T-cell (primary cell): ENCODE measurements around the gene CPPED1. TPM values are rescaled to one million over a fixed set of nuclear protein-coding genes. Genes with fewer than 3 reads are reported as not detected.

Source experiments
- ATAC-seq, 4 experiments: fragments of 200-7000 bp in 3 of 4; fragments of 150-1000 bp in 1 of 4; cut with Tn5 transposase; replicated peaks in 1 of 4; 1 replicate in 3 of 4; 2 replicates in 1 of 4; pipeline ENCODE4 v1.10.0; 2021; ENCODE audit warnings: moderate library complexity in 3 of 4, mild to moderate bottlenecking in 2 of 4, moderate number of reproducible peaks in 1 of 4
- CTCF ChIA-PET, 2 donors: fragments of 300-600 bp; sonication (Branson Sonifier 250); formaldehyde crosslinking; loops; one replicate each; lab custom pipeline; 2022; ENCODE audit warnings: antibody characterized with exemption in 2 of 2; lab: Charles Lee
- POLR2A ChIA-PET, 2 donors: fragments of 300-600 bp; sonication (Branson Sonifier 250); formaldehyde crosslinking; loops; one replicate each; lab custom pipeline; 2022; ENCODE audit warnings: antibody characterized with exemption in 2 of 2; lab: Charles Lee
- DNase-seq, 35 experiments: peaks; one replicate each; pipeline versions ENCODE4 v3.0.0 to v3.0.0-alpha.2; 2013 to 2023
- H3K27ac ChIP-seq: one replicate; pipeline ENCODE4 v1.5.1; 2013; ENCODE audit warnings: low read length
- H3K27me3 ChIP-seq, 2 experiments: replicated peaks in 1 of 2; 1 replicate in 1 of 2; 2 replicates in 1 of 2; pipeline versions ENCODE4 v1.6.1 to v1.7.0; 2013; ENCODE audit warnings: low read length in 1 of 2, mixed read lengths in 1 of 2; ENCODE audit not compliant: control insufficient read depth in 2 of 2, insufficient read depth in 2 of 2; ENCODE audit errors: extremely low read depth in 1 of 2
- H3K36me3 ChIP-seq, 2 donors: 1 replicate in 1 of 2; 2 replicates in 1 of 2; pipeline versions ENCODE4 v1.6.1 to v1.7.0; 2013; ENCODE audit warnings: low read length in 1 of 2; ENCODE audit not compliant: control insufficient read depth in 2 of 2, insufficient read depth in 1 of 2; ENCODE audit errors: extremely low read depth in 1 of 2
- H3K4me1 ChIP-seq, 2 experiments: 1 replicate in 1 of 2; 2 replicates in 1 of 2; pipeline versions ENCODE4 v1.6.1 to v1.7.0; 2013; ENCODE audit warnings: low read length in 2 of 2, mixed read lengths in 1 of 2; ENCODE audit not compliant: insufficient read depth in 2 of 2, control insufficient read depth in 1 of 2; ENCODE audit errors: extremely low read depth in 1 of 2
- H3K4me3 ChIP-seq, 2 donors: 1 replicate in 1 of 2; 2 replicates in 1 of 2; pipeline versions ENCODE4 v1.5.1 to v1.7.0; 2013; ENCODE audit warnings: mild to moderate bottlenecking in 2 of 2, low read length in 1 of 2, moderate library complexity in 1 of 2; ENCODE audit not compliant: control insufficient read depth in 1 of 2; ENCODE audit errors: extremely low read depth in 1 of 2
- H3K9me3 ChIP-seq: 2 replicates; pipeline ENCODE4 v1.7.0; 2013
- H3K27ac Mint-ChIP-seq, 2 donors: one replicate each; pipeline ENCODE4 v1.8.0; 2020 to 2021; ENCODE audit warnings: mild to moderate bottlenecking in 2 of 2, mixed read lengths in 2 of 2
- H3K27me3 Mint-ChIP-seq, 2 donors: one replicate each; pipeline ENCODE4 v1.8.0; 2021 to 2022; ENCODE audit warnings: mixed read lengths in 2 of 2
- H3K36me3 Mint-ChIP-seq: one replicate; pipeline ENCODE4 v1.8.0; 2021; ENCODE audit warnings: mixed read lengths
- H3K4me1 Mint-ChIP-seq, 3 donors: one replicate each; pipeline ENCODE4 v1.8.0; 2020 to 2022; ENCODE audit warnings: mixed read lengths in 3 of 3, mild to moderate bottlenecking in 1 of 3
- H3K4me3 Mint-ChIP-seq, 3 donors: one replicate each; pipeline ENCODE4 v1.8.0; 2020 to 2022; ENCODE audit warnings: mild to moderate bottlenecking in 3 of 3, mixed read lengths in 3 of 3, moderate library complexity in 3 of 3
- H3K9me3 Mint-ChIP-seq, 3 donors: one replicate each; pipeline ENCODE4 v1.8.0; 2020 to 2022; ENCODE audit warnings: mixed read lengths in 3 of 3
- WGBS: methylation state at CpG from one replicate; pipeline ENCODE4 v1.1.5; 2013; ENCODE audit warnings: missing lambda C conversion rate; ENCODE audit not compliant: insufficient coverage; 5-methylcytosine and 5-hydroxymethylcytosine counted together
- total RNA-seq, 35 experiments: library from RNA in 6 of 35; stranded (reverse) in 6 of 35; fragments of 120-200 nt in 1 of 35; gene quantifications; one replicate each; pipeline versions ENCODE4 v1.2.1 to v1.2.4 and lab custom pipeline; 2013 to 2026

CPPED1 gene
- total RNA-seq, 5 donors from 2014 or later (not counting 1 experiment from before 2014, with no cell fraction given): 2.9 to 9.2 (median 7.5) TPM

DNA sequence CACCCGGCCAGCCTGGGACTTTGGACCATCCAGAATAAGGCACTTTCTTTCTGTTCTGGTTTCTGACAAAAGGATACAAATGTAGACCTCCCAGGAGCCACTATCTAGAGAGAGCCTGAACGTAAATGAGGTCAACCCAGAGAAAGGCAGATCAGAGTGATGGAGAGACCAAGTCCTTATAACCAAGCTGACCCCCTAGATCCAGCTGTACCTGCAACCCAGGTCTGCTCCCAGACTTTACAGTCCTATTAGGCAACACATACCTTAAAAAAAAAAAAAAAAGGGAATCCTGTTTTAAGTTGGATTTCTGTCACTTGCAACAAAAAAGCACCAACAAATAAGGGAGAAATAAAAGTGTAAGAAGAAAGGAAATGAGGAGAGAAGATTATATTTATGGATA is 23.2 kb downstream of the CPPED1 start:
- Mint-ChIP-seq H3K4me3 (no peak overlapping the region), H3K27me3 (no peaks in the 10 kb centered on the region), H3K27ac (no peak overlapping the region), H3K36me3 (peaks cover 43% of the 10 kb centered on the region), H3K9me3 (peaks cover 0 to 8% (median 3%) of the 10 kb centered on the region in 3 donors), H3K4me1 (peaks cover 0 to 7% (median 6%) of the 10 kb centered on the region in 3 donors)
- no peak overlapping the region for H3K27ac ChIP-seq
- no peaks in the 10 kb centered on the region for H3K27me3 ChIP-seq
- peaks cover 0 to under 1% of the 10 kb centered on the region in 2 donors for H3K36me3 ChIP-seq
- ATAC-seq: no peak
- ChIA-PET CTCF (no interaction called here), POLR2A (no interaction called here)
- H3K4me3 ChIP-seq: no peak overlapping the region
- no peak for DNase-seq
- H3K4me1 ChIP-seq: peaks cover 0 to 6% of the 10 kb centered on the region in 2 experiments
- WGBS: 100% methylated on average over 1 of the region's 2 CpGs
- H3K9me3 ChIP-seq: no peaks in the 10 kb centered on the region

DNA sequence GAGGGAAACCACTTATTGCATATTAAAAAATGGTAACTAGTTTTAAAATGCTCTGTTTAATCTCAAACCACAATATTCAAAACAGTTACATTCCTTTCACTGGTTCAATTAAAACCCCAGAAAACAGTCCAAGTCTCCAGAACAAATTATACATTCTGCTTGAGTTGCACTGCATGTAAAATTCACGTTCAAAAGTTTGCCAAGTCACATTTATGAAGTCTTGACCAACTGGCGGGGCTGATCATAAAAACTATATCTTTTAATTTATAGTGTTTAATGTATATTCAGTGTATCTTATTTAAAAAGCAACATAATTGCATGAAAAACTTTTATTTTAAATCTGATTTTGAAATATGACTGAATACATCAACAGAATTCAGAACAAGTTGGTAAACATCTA is 25.0 kb downstream of the CPPED1 start:
- Mint-ChIP-seq H3K4me3 (no peak overlapping the region), H3K9me3 (peaks cover 0 to 3% (median 3%) of the 10 kb centered on the region in 3 donors), H3K36me3 (peaks cover 49% of the 10 kb centered on the region), H3K27me3 (no peaks in the 10 kb centered on the region), H3K4me1 (peaks cover 0 to 7% (median 6%) of the 10 kb centered on the region in 3 donors), H3K27ac (no peak overlapping the region)
- Histone ChIP-seq H3K4me1 (peaks cover 0 to 6% of the 10 kb centered on the region in 2 experiments), H3K4me3 (no peak overlapping the region), H3K27me3 (no peaks in the 10 kb centered on the region), H3K9me3 (no peaks in the 10 kb centered on the region), H3K27ac (no peak overlapping the region), H3K36me3 (peaks cover 0 to 4% of the 10 kb centered on the region in 2 donors)
- no CpG with 5 or more reads among the region's 2 CpGs for WGBS
- ChIA-PET POLR2A (no interaction called here), CTCF (interaction anchor here in 1 of 2 donors (0.7 kb wide), 1 partner anchor 633 kb away, joined by 3 read pairs; no protein-coding TSS in a partner anchor)
- DNase-seq (no peak), ATAC-seq (no peak)

DNA sequence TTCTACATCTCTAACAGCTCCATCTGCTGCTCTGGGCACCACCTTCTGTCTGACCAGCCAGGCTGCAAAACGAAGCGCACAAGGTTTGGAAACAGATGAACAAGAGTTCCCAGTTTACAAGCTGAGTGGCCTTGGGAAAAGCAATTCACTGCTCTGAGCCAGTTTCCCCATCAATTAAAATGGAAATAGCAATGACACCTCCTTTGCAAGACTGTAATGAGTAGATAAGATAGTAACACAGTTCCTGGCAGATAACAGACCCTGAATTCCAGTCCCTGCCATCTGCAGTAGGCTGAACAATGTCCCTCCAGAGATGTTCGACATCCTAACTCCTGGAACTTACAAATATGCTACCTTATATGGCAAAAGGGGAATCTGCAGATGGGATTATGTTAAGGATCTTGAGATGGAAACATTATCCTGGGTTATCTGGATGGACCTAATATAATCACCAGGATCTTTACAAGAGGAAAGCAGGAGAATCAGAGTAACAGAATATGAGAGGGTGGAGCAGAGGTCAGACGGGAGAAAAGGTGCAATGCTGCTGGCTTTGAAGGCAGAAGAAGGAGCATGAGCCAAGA is 27.9 kb downstream of the CPPED1 start:
- POLR2A ChIA-PET: no interaction called here
- H3K36me3 Mint-ChIP-seq: peaks cover 42% of the 10 kb centered on the region

DNA sequence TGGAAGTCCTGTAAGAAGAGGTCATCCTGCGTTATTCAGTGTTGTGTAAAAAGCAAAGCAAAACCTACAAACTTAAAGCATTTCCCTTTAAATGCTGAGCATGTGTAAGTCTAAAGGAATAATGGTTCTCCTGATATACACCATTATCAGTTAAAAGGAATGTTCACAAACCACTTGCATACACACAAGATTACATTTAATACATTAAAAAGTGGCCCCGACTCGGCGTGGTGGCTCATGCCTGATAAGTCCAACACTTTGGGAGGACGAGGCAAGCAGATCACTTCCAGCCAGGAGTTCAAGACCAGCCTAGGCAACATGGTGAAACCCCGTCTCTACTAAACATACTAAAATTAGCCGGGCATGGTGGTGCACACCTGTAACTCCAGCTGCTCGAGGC is 30.5 kb downstream of the CPPED1 start:
- 80% methylated on average over 1 of the region's 8 CpGs for WGBS

More for the DNA sequence above, 27.9 kb downstream of the CPPED1 start:
- no peak overlapping the region for H3K4me3 ChIP-seq
- no peaks in the 10 kb centered on the region for H3K4me1 Mint-ChIP-seq
- H3K36me3 ChIP-seq: peaks cover 0 to 4% of the 10 kb centered on the region in 2 donors
- no peak overlapping the region for H3K27ac ChIP-seq
- no peaks in the 10 kb centered on the region for H3K27me3 Mint-ChIP-seq
- H3K27me3 ChIP-seq: no peaks in the 10 kb centered on the region
- 91% methylated on average over 1 of the region's 4 CpGs for WGBS
- no peak for DNase-seq
- CTCF ChIA-PET: no interaction called here
- H3K4me3 Mint-ChIP-seq: no peak overlapping the region
- no peak overlapping the region for H3K27ac Mint-ChIP-seq
- no peaks in the 10 kb centered on the region for H3K9me3 ChIP-seq
- ATAC-seq: no peak
- no peaks in the 10 kb centered on the region for H3K4me1 ChIP-seq
- no peaks in the 10 kb centered on the region for H3K9me3 Mint-ChIP-seq

DNA sequence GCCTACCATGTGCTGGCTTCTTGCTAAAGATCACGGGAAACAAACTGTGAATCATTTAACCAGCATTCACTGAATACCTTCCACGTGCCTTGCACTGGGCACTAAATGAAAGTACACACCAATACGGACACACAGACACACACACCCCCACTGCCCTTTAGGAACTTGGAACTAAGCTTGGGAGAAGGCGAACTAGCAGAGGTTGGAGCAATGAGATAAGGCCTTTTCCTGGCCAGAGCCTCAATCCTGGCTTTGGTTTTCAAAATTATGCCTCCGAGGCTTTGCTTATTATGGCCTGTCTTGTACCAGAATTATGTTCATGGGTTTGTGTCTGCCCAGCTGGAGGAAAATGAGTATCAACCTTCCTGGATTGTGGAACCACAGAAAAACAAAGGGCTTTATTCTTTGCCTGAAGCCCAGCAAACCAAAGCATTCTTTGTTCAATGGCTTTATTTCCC is 32.3 kb downstream of the CPPED1 start:
- ATAC-seq: no peak
- 100% methylated on average over 3 of the region's 5 CpGs for WGBS
- Histone ChIP-seq H3K36me3 (peaks cover 0 to 4% of the 10 kb centered on the region in 2 donors), H3K27ac (no peak overlapping the region), H3K27me3 (no peaks in the 10 kb centered on the region), H3K4me3 (no peak overlapping the region), H3K9me3 (no peaks in the 10 kb centered on the region), H3K4me1 (no peaks in the 10 kb centered on the region)
- ChIA-PET CTCF (no interaction called here), POLR2A (interaction anchor here in 1 of 2 donors (0.6 kb wide), 1 partner anchor 69 kb away, joined by 7 read pairs; no protein-coding TSS in a partner anchor)
- Mint-ChIP-seq H3K4me1 (peaks cover 0 to 8% (median 8%) of the 10 kb centered on the region in 3 donors), H3K4me3 (no peak overlapping the region), H3K27ac (no peak overlapping the region), H3K36me3 (peaks cover 30% of the 10 kb centered on the region), H3K27me3 (no peaks in the 10 kb centered on the region), H3K9me3 (no peaks in the 10 kb centered on the region)
- no peak for DNase-seq

More for the DNA sequence above, 30.5 kb downstream of the CPPED1 start:
- Histone ChIP-seq H3K27me3 (no peaks in the 10 kb centered on the region), H3K36me3 (peaks cover 0 to 4% of the 10 kb centered on the region in 2 donors), H3K9me3 (no peaks in the 10 kb centered on the region), H3K4me1 (no peaks in the 10 kb centered on the region), H3K4me3 (no peak overlapping the region), H3K27ac (no peak overlapping the region)
- Mint-ChIP-seq H3K27ac (no peak overlapping the region), H3K9me3 (no peaks in the 10 kb centered on the region), H3K27me3 (no peaks in the 10 kb centered on the region), H3K4me3 (no peak overlapping the region), H3K36me3 (peaks cover 38% of the 10 kb centered on the region), H3K4me1 (peaks cover 0 to 4% (median 4%) of the 10 kb centered on the region in 3 donors)
- DNase-seq (no peak), ATAC-seq (no peak)
- ChIA-PET CTCF (no interaction called here), POLR2A (no interaction called here)

DNA sequence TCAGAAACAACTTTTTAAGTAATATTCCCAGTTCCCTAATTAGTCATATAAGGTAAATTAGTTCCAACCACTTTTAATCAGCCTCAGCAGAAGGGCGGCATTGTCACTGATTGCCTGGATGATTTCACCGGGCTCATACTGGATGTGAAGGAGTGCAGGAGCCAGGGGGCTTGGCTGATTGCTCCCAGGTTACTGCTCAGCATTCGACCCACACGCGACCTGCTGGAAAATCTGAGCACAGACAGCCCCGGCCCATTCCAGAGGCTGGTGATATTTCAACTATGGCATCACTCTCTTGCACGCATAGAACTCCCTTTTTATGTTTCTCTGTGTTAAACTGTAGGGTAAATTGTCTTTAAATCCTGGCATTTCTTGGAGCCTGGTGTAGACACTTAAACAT is 34.2 kb downstream of the CPPED1 start:
- no peak overlapping the region for H3K27ac ChIP-seq
- Mint-ChIP-seq H3K27me3 (no peaks in the 10 kb centered on the region), H3K36me3 (peaks cover 14% of the 10 kb centered on the region), H3K9me3 (no peaks in the 10 kb centered on the region), H3K27ac (no peak overlapping the region), H3K4me1 (peaks cover 0 to 8% (median 8%) of the 10 kb centered on the region in 3 donors), H3K4me3 (no peak overlapping the region)
- CTCF ChIA-PET: no interaction called here
- H3K9me3 ChIP-seq: no peaks in the 10 kb centered on the region
- H3K36me3 ChIP-seq: no peaks in the 10 kb centered on the region
- DNase-seq: no peak
- no peak for ATAC-seq
- 98% methylated on average over 5 of the region's 7 CpGs for WGBS
- H3K4me1 ChIP-seq: no peaks in the 10 kb centered on the region
- no peaks in the 10 kb centered on the region for H3K27me3 ChIP-seq
- H3K4me3 ChIP-seq: no peak overlapping the region
- POLR2A ChIA-PET: no interaction called here
